ENCODE measurements around the gene MPV17. TPM values are rescaled to one million over a fixed set of nuclear protein-coding genes. Genes with fewer than 3 reads are reported as not detected.

Gene MPV17
- polyA plus RNA-seq, 2 of the 4 experiments (the other 2 are of a cell fraction) = 67.7 to 130 TPM

DNA sequence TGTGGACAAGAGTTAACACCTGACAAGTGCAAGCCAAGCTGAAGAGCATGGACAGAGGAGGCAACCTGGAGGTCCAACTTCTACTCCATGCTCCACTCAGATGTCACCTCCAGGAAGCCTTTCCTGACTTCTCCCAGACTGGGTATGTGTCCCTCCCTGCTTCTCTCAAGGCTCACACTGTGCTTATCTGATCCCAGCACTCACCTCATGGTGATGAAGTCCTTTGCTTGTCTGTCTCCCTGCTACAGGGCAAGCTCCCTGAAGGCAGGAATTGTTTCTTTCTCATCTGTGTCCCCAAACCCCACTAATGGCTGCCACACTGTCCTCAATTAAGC, 57.4 kb downstream of the MPV17 start:
- FAIRE-seq (no peak), ATAC-seq (no peak)

GRCh38 chr2:27264753-27265535, 58.0 kb downstream of the MPV17 start:
- Histone ChIP-seq H3K4me3 (peak overlapping the region; percentile 75), H3K4me1 (peaks cover 21% of the 10 kb centered on the region), H3K27ac (peak overlapping the region; percentile 32 to 73; a peak in 5 of 6 replicates), H3K4me2 (peak overlapping the region; percentile 94), H3K9me3 (no peaks in the 10 kb centered on the region)
- 12% methylated on average over 51 of the region's 56 CpGs for WGBS (ENCODE audit: missing lambda C conversion rate)
- FAIRE-seq (no peak), ATAC-seq (peak; percentile 77 to 82), DNase-seq (ENCODE audit: low read depth in 1 of 2, low spot score in 1 of 2) (peak; percentile 82 to 96)
- POLR2A ChIA-PET = interaction anchor here (0.6 to 1.7 kb wide), 2 partner anchors 15 to 138 kb away, joined by 3 to 4 read pairs; no protein-coding TSS in a partner anchor
- CTCF ChIA-PET = interaction anchor here (0.6 to 14.1 kb wide), 50 partner anchors 9 to 380 kb away, joined by 3 to 302 read pairs (median 4); partner anchors contain the start of genes CAD, CGREF1, DNAJC5G and MPV17
- TF ChIP-seq, protein P1, sequence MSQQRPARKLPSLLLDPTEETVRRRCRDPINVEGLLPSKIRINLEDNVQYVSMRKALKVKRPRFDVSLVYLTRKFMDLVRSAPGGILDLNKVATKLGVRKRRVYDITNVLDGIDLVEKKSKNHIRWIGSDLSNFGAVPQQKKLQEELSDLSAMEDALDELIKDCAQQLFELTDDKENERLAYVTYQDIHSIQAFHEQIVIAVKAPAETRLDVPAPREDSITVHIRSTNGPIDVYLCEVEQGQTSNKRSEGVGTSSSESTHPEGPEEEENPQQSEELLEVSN (IDR thresholded peaks at IDR 0.05; ENCODE audit: borderline replicate concordance, low read depth) = peak; percentile 98
- TF ChIP-seq, protein P2, sequence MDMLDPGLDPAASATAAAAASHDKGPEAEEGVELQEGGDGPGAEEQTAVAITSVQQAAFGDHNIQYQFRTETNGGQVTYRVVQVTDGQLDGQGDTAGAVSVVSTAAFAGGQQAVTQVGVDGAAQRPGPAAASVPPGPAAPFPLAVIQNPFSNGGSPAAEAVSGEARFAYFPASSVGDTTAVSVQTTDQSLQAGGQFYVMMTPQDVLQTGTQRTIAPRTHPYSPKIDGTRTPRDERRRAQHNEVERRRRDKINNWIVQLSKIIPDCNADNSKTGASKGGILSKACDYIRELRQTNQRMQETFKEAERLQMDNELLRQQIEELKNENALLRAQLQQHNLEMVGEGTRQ (IDR thresholded peaks at IDR 0.05) = peak; percentile 73
- TF ChIP-seq MAX (IDR thresholded peaks at IDR 0.05) = peak; percentile 99
- peak; percentile 51; the same call in 1 of the 2 replicates for TF ChIP-seq MYC (IDR thresholded peaks at IDR 0.05; ENCODE audit: borderline replicate concordance, low read length)
- no peak for TF ChIP-seq MAZ (IDR thresholded peaks at IDR 0.05; ENCODE audit: borderline replicate concordance, low read depth, low read length)
- TF ChIP-seq RAD21 (conservative IDR thresholded peaks at IDR 0.05 in 1 of 2, IDR thresholded peaks at IDR 0.05 in 1 of 2) = peak; percentile 40 to 59; a peak in 4 of 5 replicates
- TF ChIP-seq, protein P3, sequence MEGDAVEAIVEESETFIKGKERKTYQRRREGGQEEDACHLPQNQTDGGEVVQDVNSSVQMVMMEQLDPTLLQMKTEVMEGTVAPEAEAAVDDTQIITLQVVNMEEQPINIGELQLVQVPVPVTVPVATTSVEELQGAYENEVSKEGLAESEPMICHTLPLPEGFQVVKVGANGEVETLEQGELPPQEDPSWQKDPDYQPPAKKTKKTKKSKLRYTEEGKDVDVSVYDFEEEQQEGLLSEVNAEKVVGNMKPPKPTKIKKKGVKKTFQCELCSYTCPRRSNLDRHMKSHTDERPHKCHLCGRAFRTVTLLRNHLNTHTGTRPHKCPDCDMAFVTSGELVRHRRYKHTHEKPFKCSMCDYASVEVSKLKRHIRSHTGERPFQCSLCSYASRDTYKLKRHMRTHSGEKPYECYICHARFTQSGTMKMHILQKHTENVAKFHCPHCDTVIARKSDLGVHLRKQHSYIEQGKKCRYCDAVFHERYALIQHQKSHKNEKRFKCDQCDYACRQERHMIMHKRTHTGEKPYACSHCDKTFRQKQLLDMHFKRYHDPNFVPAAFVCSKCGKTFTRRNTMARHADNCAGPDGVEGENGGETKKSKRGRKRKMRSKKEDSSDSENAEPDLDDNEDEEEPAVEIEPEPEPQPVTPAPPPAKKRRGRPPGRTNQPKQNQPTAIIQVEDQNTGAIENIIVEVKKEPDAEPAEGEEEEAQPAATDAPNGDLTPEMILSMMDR (IDR thresholded peaks at IDR 0.05) = peak; percentile 71
- TF ChIP-seq NPAS2 (CRISPR knock-in tag; IDR thresholded peaks at IDR 0.05; ENCODE audit: borderline replicate concordance) = peak; percentile 75
- no peak for TF ChIP-seq ELK1 (IDR thresholded peaks at IDR 0.05; ENCODE audit: low read depth, low read length)
- no peak for TF ChIP-seq KDM1A (IDR thresholded peaks at IDR 0.05; ENCODE audit: low read depth)
- peak; percentile 83 for TF ChIP-seq SMC3 (IDR thresholded peaks at IDR 0.05)
- TF ChIP-seq, protein P4, sequence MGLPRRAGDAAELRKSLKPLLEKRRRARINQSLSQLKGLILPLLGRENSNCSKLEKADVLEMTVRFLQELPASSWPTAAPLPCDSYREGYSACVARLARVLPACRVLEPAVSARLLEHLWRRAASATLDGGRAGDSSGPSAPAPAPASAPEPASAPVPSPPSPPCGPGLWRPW (IDR thresholded peaks at IDR 0.05) = no peak
- no peak for TF ChIP-seq GATA3 (IDR thresholded peaks at IDR 0.05; ENCODE audit: borderline replicate concordance)
- peak; percentile 99 for TF ChIP-seq BHLHE40 (IDR thresholded peaks at IDR 0.05; ENCODE audit: low read depth, low read length)

More for the DNA sequence above, 57.4 kb downstream of the MPV17 start:
- Histone ChIP-seq H3K4me3 (no peak overlapping the region), H3K9me3 (no peaks in the 10 kb centered on the region), H3K4me1 (peaks cover 21% of the 10 kb centered on the region), H3K27ac (no peak overlapping the region), H3K4me2 (no peak overlapping the region; the same call in 2 of the 3 replicates)
- no peak for DNase-seq (ENCODE audit: low read depth in 1 of 2, low spot score in 1 of 2)
- ChIA-PET CTCF (interaction anchor here (0.7 to 14.1 kb wide), 42 partner anchors 8 to 381 kb away, joined by 3 to 302 read pairs (median 4); partner anchors contain the start of genes CAD, CGREF1, DNAJC5G and OST4), POLR2A (interaction anchor here (0.6 to 1.7 kb wide), 2 partner anchors 14 to 139 kb away, joined by 3 to 4 read pairs; no protein-coding TSS in a partner anchor)
- TF ChIP-seq RNF2 (IDR thresholded peaks at IDR 0.05; ENCODE audit: borderline replicate concordance, low read depth) = no peak
- peak; percentile 26 for TF ChIP-seq ZFP36 (IDR thresholded peaks at IDR 0.05; ENCODE audit: borderline replicate concordance, partially characterized antibody)
- no peak for TF ChIP-seq MAFK (IDR thresholded peaks at IDR 0.05; ENCODE audit: partially characterized antibody)
